Mucosa of rectum (tissue), 2 donors: ENCODE data around the gene RELL1.

Experiments
- H3K27ac ChIP-seq, 2 donors: one replicate each; pipeline ENCODE4 v1.7.0; 2013; ENCODE audit warnings: inconsistent platforms in 2 of 2, low read depth in 2 of 2, low read length in 2 of 2
- H3K27me3 ChIP-seq, 2 donors: one replicate each; pipeline ENCODE4 v1.7.0; 2013; ENCODE audit warnings: low read length in 2 of 2; ENCODE audit not compliant: control insufficient read depth in 2 of 2, insufficient read depth in 2 of 2
- H3K36me3 ChIP-seq, 2 donors: one replicate each; pipeline ENCODE4 v1.7.0; 2013; ENCODE audit warnings: low read length in 2 of 2; ENCODE audit not compliant: control insufficient read depth in 2 of 2, insufficient read depth in 2 of 2
- H3K4me1 ChIP-seq, 2 donors: one replicate each; pipeline ENCODE4 v1.7.0; 2013; ENCODE audit warnings: low read length in 2 of 2, mild to moderate bottlenecking in 1 of 2; ENCODE audit not compliant: control insufficient read depth in 2 of 2, insufficient read depth in 2 of 2
- H3K4me3 ChIP-seq, 2 donors: one replicate each; pipeline ENCODE4 v1.7.0; 2013; ENCODE audit warnings: low read length in 2 of 2
- H3K9ac ChIP-seq, 2 donors: one replicate each; pipeline ENCODE4 v1.7.0; 2013; ENCODE audit warnings: low read length in 2 of 2, low read depth in 1 of 2, mild to moderate bottlenecking in 1 of 2
- H3K9me3 ChIP-seq, 2 donors: one replicate each; pipeline ENCODE4 v1.7.0; 2013; ENCODE audit warnings: low read length in 2 of 2; ENCODE audit not compliant: control insufficient read depth in 2 of 2
- donor health status: healthy.
- donor health status: Normal muscosa, but diverticular disease.

Gene RELL1

DNA sequence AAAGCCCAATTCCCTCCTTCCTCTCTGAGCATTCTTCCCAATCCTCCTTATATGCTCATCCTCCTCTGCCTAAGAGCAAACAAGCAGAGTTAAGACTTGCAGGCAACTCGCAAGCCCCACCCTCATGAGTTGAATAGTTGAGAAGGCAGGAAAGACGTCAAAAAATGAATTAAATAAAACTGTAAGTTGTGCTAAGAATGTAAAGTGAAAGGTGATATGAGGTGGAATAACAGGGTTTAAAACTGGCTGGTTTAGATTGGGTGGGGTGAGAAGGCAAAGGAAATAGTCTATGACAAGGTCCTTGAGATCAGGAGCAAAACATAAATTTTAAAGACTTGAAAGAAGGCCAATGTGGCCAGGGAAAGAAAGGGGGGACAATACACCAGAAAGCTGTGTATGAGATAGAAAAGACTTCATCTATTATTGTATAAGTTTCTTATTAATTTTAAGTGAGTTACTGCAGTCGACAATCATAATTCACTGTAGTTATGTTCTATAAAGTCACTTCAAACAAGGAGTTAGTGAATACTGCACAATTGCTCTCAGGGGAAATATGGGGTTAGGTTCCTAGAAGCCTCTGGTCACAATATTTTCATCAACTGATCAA, 124.9 kb downstream of the RELL1 start:
- H3K9me3 ChIP-seq: no peaks in the 10 kb centered on the region
- no peaks in the 10 kb centered on the region for H3K4me1 ChIP-seq
- peaks cover 0 to 3% of the 10 kb centered on the region in 2 donors for H3K36me3 ChIP-seq
- H3K9ac ChIP-seq: no peak overlapping the region
- no peak overlapping the region for H3K4me3 ChIP-seq
- no peak overlapping the region for H3K27ac ChIP-seq
- H3K27me3 ChIP-seq: no peaks in the 10 kb centered on the region
